GM12878 (cell line): Measurements from ENCODE around the gene SRSF2. TPM values are rescaled to one million over a fixed set of nuclear protein-coding genes. Genes with fewer than 3 reads are reported as not detected.

Experiments used
- ATAC-seq: fragments of 200-7000 bp; cut with Tn5 transposase; 3 replicates; pipeline ENCODE4 v1.9.1; 2020; ENCODE audit warnings: mild to moderate bottlenecking, moderate library complexity
- BruUV-seq: library from RNA; stranded (reverse); fragments of 400-500 nt; replicated peaks from 2 replicates; lab custom pipeline; 2021; lab: Mats Ljungman, UMichigan
- CTCF ChIA-PET: fragments of 300-600 bp; sonication (Branson Sonifier 250); formaldehyde crosslinking; extraction: SDS; loops from one replicate; lab custom pipeline; 2021; ENCODE audit warnings: inconsistent platforms; lab: Yijun Ruan, JAX
- POLR2A ChIA-PET: fragments of 350-600 bp; formaldehyde crosslinking; extraction: SDS; loops from one replicate; lab custom pipeline; 2021; ENCODE audit warnings: inconsistent platforms; lab: Charles Lee
- RAD21 ChIA-PET: fragments of 300-600 bp; sonication (Branson Sonifier 250); formaldehyde crosslinking; loops from one replicate; lab custom pipeline; 2023; ENCODE audit warnings: antibody characterized with exemption; ENCODE audit not compliant: unreplicated experiment; lab: Charles Lee
- SMC1A ChIA-PET: fragments of 300-600 bp; sonication (Branson Sonifier 250); formaldehyde crosslinking; loops from one replicate; lab custom pipeline; 2023; ENCODE audit not compliant: unreplicated experiment, uncharacterized antibody; lab: Charles Lee
- DNase-seq: peaks from one replicate; pipeline ENCODE4 v3.0.0-alpha.2; 2011; ENCODE audit warnings: low read depth, low spot score
- FAIRE-seq: peaks from 3 replicates; lab custom pipeline; 2011; peaks lifted over from hg19 to GRCh38; lab: Jason Lieb, UNC
- H2AFZ ChIP-seq: 2 replicates; pipeline ENCODE4 v1.6.0; 2011; ENCODE audit warnings: low read depth, low read length, control low read depth; ENCODE audit not compliant: control insufficient read depth
- H3K27ac ChIP-seq: 2 replicates; pipeline ENCODE4 v1.5.1; 2011; ENCODE audit warnings: control low read depth; ENCODE audit not compliant: control insufficient read depth, insufficient read depth
- H3K27me3 ChIP-seq, 2 experiments: replicated peaks in 1 of 2; 2 replicates each; pipeline versions ENCODE4 v1.6.0 to v1.6.1; 2011; ENCODE audit warnings: low read length in 1 of 2; ENCODE audit not compliant: control insufficient read depth in 2 of 2, insufficient read depth in 2 of 2
- H3K36me3 ChIP-seq, 2 experiments: 2 replicates each; pipeline ENCODE4 v1.5.1; 2011; ENCODE audit warnings: low read length in 1 of 2; ENCODE audit not compliant: control insufficient read depth in 2 of 2, insufficient read depth in 2 of 2
- H3K4me1 ChIP-seq: 2 replicates; pipeline ENCODE4 v1.6.1; 2011; ENCODE audit warnings: mild to moderate bottlenecking, low read length, moderate library complexity, mixed read lengths; ENCODE audit not compliant: control insufficient read depth, insufficient read depth
- H3K4me2 ChIP-seq: 2 replicates; pipeline ENCODE4 v1.6.0; 2011; ENCODE audit warnings: control low read depth; ENCODE audit not compliant: control insufficient read depth, insufficient read depth
- H3K4me3 ChIP-seq: fragments of 200-600 bp; sonication (generic); 2 replicates; pipeline ENCODE4 v1.5.1; 2016
- H3K79me2 ChIP-seq: 2 replicates; pipeline ENCODE4 v1.6.0; 2011; ENCODE audit warnings: low read length; ENCODE audit not compliant: control insufficient read depth, insufficient read depth
- H3K9ac ChIP-seq: 2 replicates; pipeline ENCODE4 v1.8.0; 2011; ENCODE audit warnings: low read length, control low read depth, mixed read lengths; ENCODE audit not compliant: control insufficient read depth, insufficient read depth
- H3K9me3 ChIP-seq: replicated peaks from 3 replicates; pipeline ENCODE4 v1.5.1; 2011; ENCODE audit warnings: mild to moderate bottlenecking, low read length; ENCODE audit not compliant: control insufficient read depth, insufficient read depth
- H4K20me1 ChIP-seq: 2 replicates; pipeline ENCODE4 v1.6.0; 2011; ENCODE audit not compliant: control insufficient read depth, insufficient read depth
- BCL11A ChIP-seq: IDR thresholded peaks from 2 replicates; pipeline ENCODE4 v1.6.1; 2011; ENCODE audit warnings: low read depth, low read length
- BHLHE40 ChIP-seq, 2 experiments: fragments of 450-650 bp in 1 of 2; IDR thresholded peaks; 2 replicates each; pipeline ENCODE4 v1.6.1; 2011 to 2017; ENCODE audit warnings: low read depth in 2 of 2, borderline replicate concordance in 1 of 2, improper control_type of control experiment in 1 of 2, low read length in 1 of 2, mild to moderate bottlenecking in 1 of 2
- BMI1 ChIP-seq: fragments of 450-650 bp; IDR thresholded peaks from 2 replicates; pipeline ENCODE4 v1.6.1; 2016; ENCODE audit warnings: mild to moderate bottlenecking, moderate library complexity, borderline replicate concordance
- CREB1 ChIP-seq: IDR thresholded peaks from 2 replicates; pipeline ENCODE4 v1.6.1; 2012; ENCODE audit warnings: low read depth, mild to moderate bottlenecking, inconsistent platforms
- CREM ChIP-seq: IDR thresholded peaks from 2 replicates; pipeline ENCODE4 v1.6.1; 2014; ENCODE audit warnings: antibody characterized with exemption, low read depth
- FOXM1 ChIP-seq: IDR thresholded peaks from 2 replicates; pipeline ENCODE4 v1.6.1; 2012; ENCODE audit warnings: low read depth, mild to moderate bottlenecking, inconsistent platforms, low read length, moderate library complexity
- HCFC1 ChIP-seq: fragments of 150-350 bp; IDR thresholded peaks from 2 replicates; pipeline ENCODE4 v1.6.1; 2014; ENCODE audit warnings: low read length
- IKZF1 ChIP-seq: fragments of 450-650 bp; conservative IDR thresholded peaks from 2 replicates; pipeline ENCODE4 v1.6.1; 2017; ENCODE audit warnings: antibody characterized with exemption, mild to moderate bottlenecking
- IKZF2 ChIP-seq, 2 experiments: fragments of 450-650 bp; IDR thresholded peaks; 2 replicates each; pipeline ENCODE4 v1.6.1; 2017; ENCODE audit warnings: mild to moderate bottlenecking in 2 of 2, moderate library complexity in 2 of 2
- MEF2A ChIP-seq: IDR thresholded peaks from 2 replicates; pipeline ENCODE4 v1.6.1; 2011; ENCODE audit warnings: low read depth, mild to moderate bottlenecking, low read length, moderate library complexity; ENCODE audit not compliant: insufficient read depth
- MTA2 ChIP-seq: fragments of 450-650 bp; IDR thresholded peaks from 2 replicates; pipeline ENCODE4 v1.6.1; 2016; ENCODE audit warnings: low read depth, mild to moderate bottlenecking, moderate library complexity
- MXI1 ChIP-seq: fragments of 150-350 bp; IDR thresholded peaks from 2 replicates; pipeline ENCODE4 v1.6.1; 2011; ENCODE audit warnings: low read depth, mild to moderate bottlenecking, inconsistent platforms, low read length, improper control_type of control experiment
- MYB ChIP-seq: fragments of 150-350 bp; IDR thresholded peaks from 2 replicates; pipeline ENCODE4 v1.6.1; 2014; ENCODE audit warnings: mild to moderate bottlenecking, low read depth, low read length, borderline replicate concordance
- NFIC ChIP-seq: IDR thresholded peaks from 2 replicates; pipeline ENCODE4 v1.6.1; 2012; ENCODE audit warnings: low read depth, mild to moderate bottlenecking, inconsistent platforms, low read length, moderate library complexity
- NR2F1 ChIP-seq: fragments of 450-650 bp; conservative IDR thresholded peaks from 2 replicates; pipeline ENCODE4 v1.6.1; 2017; ENCODE audit warnings: mild to moderate bottlenecking
- RELA ChIP-seq: fragments of 450-650 bp; IDR thresholded peaks from 2 replicates; pipeline ENCODE4 v1.8.0; 2014; ENCODE audit warnings: borderline replicate concordance; ENCODE audit not compliant: partially characterized antibody
- SMAD5 ChIP-seq: IDR thresholded peaks from 2 replicates; pipeline ENCODE4 v1.6.1; 2016; ENCODE audit warnings: antibody characterized with exemption, low read depth
- STAT3 ChIP-seq: IDR thresholded peaks from 2 replicates; pipeline ENCODE4 v1.6.1; 2011; ENCODE audit warnings: low read depth, low read length, improper control_type of control experiment
- TAF1 ChIP-seq: IDR thresholded peaks from 2 replicates; pipeline ENCODE4 v1.6.1; 2011; ENCODE audit warnings: mild to moderate bottlenecking, low read depth, low read length, borderline replicate concordance
- TCF12 ChIP-seq: IDR thresholded peaks from 2 replicates; pipeline ENCODE4 v1.6.1; 2011; ENCODE audit warnings: low read depth, mild to moderate bottlenecking, low read length
- TCF7 ChIP-seq: IDR thresholded peaks from 2 replicates; pipeline ENCODE4 v1.6.1; 2014; ENCODE audit warnings: antibody characterized with exemption, borderline replicate concordance
- ZNF384 ChIP-seq: IDR thresholded peaks from 2 replicates; pipeline ENCODE4 v1.6.1; 2012; ENCODE audit warnings: low read depth, mild to moderate bottlenecking, low read length, improper control_type of control experiment, borderline replicate concordance
- WGBS: methylation state at CpG from one replicate; pipeline ENCODE4 v1.1.6; 2016; ENCODE audit warnings: low lambda C conversion rate; ENCODE audit not compliant: insufficient replicate concordance, insufficient coverage; ENCODE audit errors: missing lambda C conversion rate; 5-methylcytosine and 5-hydroxymethylcytosine counted together
- in situ Hi-C: fragments of 300-500 bp; cut with MboI; formaldehyde crosslinking; loops from 9 replicates; pipeline ENCODE4 v1.14.3; 2018; ENCODE audit warnings: mixed read lengths
- intact Hi-C: fragments of 100-400 bp; cut with micrococcal nuclease; formaldehyde crosslinking; loops from one replicate; pipeline ENCODE4 v1.14.2; 2022; ENCODE audit not compliant: unreplicated experiment
- polyA plus RNA-seq, 11 experiments: library from polyadenylated mRNA; depleted of rRNA in 4 of 11; unstranded in 6 of 11; stranded (reverse) in 5 of 11; fragments of >200 nt; fragmentation: Nextera tagmentation in 4 of 11; fragmentation: Illumina TruSeq in 1 of 11; extraction: Ambion mirVana in 4 of 11; extraction: Trizol in 1 of 11; gene quantifications; 1 replicate in 1 of 11; 2 replicates in 10 of 11; pipeline versions ENCODE4 v1.2.1 to v1.2.3, GENCODE V29; 2011 to 2016; ENCODE audit warnings: inconsistent platforms in 2 of 11, missing spikeins in 2 of 11, low read depth in 1 of 11
- total RNA-seq, 4 experiments: library from RNA; depleted of rRNA in 3 of 4; stranded (reverse); fragments of >200 nt in 3 of 4; fragmentation: Illumina TruSeq in 1 of 4; extraction: Trizol in 1 of 4; gene quantifications; 2 replicates each; pipeline versions ENCODE4 v1.2.1 to v1.2.3, GENCODE V29; 2013 to 2021
- TF ChIP-seq, protein P1 (sequence below): IDR thresholded peaks from 2 replicates; pipeline ENCODE4 v1.6.1; 2011; ENCODE audit warnings: low read depth, low read length, improper control_type of control experiment, borderline replicate concordance
- TF ChIP-seq, protein P2 (sequence below): fragments of 450-650 bp; IDR thresholded peaks from 2 replicates; pipeline ENCODE4 v1.6.1; 2016; ENCODE audit warnings: mild to moderate bottlenecking

SRSF2 gene
- total and polyA plus RNA-seq, 10 of the 15 experiments (the other 5 are each of a cell fraction or from before 2014, with no cell fraction given), result 225 to 795 (median 410) TPM

DNA sequence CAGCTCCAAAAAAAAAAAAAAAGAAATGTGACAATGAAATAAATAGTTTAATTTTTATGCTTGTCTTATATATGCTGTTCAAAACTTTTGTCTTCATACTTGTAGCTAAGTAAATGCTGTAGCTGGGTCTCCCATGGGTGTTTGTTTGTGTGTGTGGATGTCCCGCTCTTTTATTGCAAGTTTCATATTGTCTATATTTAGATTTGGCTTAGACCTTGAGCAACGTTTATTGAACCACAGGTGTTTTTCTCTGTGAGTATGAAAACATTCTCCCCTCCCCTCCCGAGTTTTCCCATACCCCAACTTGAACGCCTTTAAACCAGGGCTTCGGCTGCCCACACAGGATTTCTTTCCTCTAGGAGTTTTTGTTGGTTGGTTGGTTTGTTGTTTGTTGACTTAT, 46.0 kb upstream of the SRSF2 start:
- BruUV-seq, result no TSS peak
- ChIA-PET POLR2A (interaction anchor here (1.0 kb wide), 1 partner anchor 55 kb away, joined by 3 read pairs; no protein-coding TSS in a partner anchor), CTCF (interaction anchor here (1.1 kb wide), 1 partner anchor 9 kb away, joined by 3 read pairs; no protein-coding TSS in a partner anchor), RAD21 (interaction anchor here (0.9 to 1.6 kb wide), 2 partner anchors 9 to 55 kb away, joined by 3 to 4 read pairs; no protein-coding TSS in a partner anchor), SMC1A (interaction anchor here (0.5 kb wide), 1 partner anchor 111 kb away, joined by 3 read pairs; no protein-coding TSS in a partner anchor)
- Histone ChIP-seq H4K20me1 (no peaks in the 10 kb centered on the region), H2AFZ (no peak overlapping the region; the same call in 1 of the 2 replicates), H3K9me3 (no peaks in the 10 kb centered on the region), H3K4me1 (peaks cover 10% of the 10 kb centered on the region), H3K36me3 (peaks cover under 1 to 6% of the 10 kb centered on the region in 2 experiments; a peak in 3 of 4 replicates), H3K4me2 (peak overlapping the region; percentile 38; the same call in 1 of the 2 replicates), H3K79me2 (no peaks in the 10 kb centered on the region), H3K9ac (no peak overlapping the region), H3K27me3 (no peaks in the 10 kb centered on the region), H3K27ac (peak overlapping the region; percentile 67), H3K4me3 (no peak overlapping the region)
- intact Hi-C loops, result no loop called here
- FAIRE-seq (no peak), ATAC-seq (peak; percentile 62), DNase-seq (peak; percentile 31)
- 60% methylated on average over 5 of the region's 5 CpGs for WGBS
- in situ Hi-C loops, result no loop called here
- TF ChIP-seq ZNF384 (no peak), FOXM1 (peak; percentile 50; the same call in 1 of the 2 replicates), TAF1 (no peak), BMI1 (no peak), HCFC1 (no peak), RELA (no peak), SMAD5 (no peak), NFIC (peak; percentile 36; the same call in 1 of the 2 replicates), TCF7 (no peak), TCF12 (0 out of 2 replicates have a peak, but pooled peaks have one; percentile 10), MEF2A (peak; percentile 81), STAT3 (no peak), MYB (0 out of 2 replicates have a peak, but pooled peaks have one; percentile 19), BHLHE40 (IDR thresholded peaks at IDR 0.05; ENCODE audit: borderline replicate concordance in 1 of 2, low read depth in 2 of 2, low read length in 1 of 2) (no peak), MXI1 (no peak), CREB1 (no peak), IKZF2 (IDR thresholded peaks at IDR 0.05) (peak; percentile 45 to 57; a peak in 3 of 4 replicates), CREM (0 out of 2 replicates have a peak, but pooled peaks have one; percentile 26), NR2F1 (0 out of 2 replicates have a peak, but pooled peaks have one; percentile 8), IKZF1 (0 out of 2 replicates have a peak, but pooled peaks have one; percentile 24), MTA2 (0 out of 2 replicates have a peak, but pooled peaks have one; percentile 35), BCL11A (no peak)
- TF ChIP-seq, protein P1, sequence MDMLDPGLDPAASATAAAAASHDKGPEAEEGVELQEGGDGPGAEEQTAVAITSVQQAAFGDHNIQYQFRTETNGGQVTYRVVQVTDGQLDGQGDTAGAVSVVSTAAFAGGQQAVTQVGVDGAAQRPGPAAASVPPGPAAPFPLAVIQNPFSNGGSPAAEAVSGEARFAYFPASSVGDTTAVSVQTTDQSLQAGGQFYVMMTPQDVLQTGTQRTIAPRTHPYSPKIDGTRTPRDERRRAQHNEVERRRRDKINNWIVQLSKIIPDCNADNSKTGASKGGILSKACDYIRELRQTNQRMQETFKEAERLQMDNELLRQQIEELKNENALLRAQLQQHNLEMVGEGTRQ, result no peak
- TF ChIP-seq, protein P2, sequence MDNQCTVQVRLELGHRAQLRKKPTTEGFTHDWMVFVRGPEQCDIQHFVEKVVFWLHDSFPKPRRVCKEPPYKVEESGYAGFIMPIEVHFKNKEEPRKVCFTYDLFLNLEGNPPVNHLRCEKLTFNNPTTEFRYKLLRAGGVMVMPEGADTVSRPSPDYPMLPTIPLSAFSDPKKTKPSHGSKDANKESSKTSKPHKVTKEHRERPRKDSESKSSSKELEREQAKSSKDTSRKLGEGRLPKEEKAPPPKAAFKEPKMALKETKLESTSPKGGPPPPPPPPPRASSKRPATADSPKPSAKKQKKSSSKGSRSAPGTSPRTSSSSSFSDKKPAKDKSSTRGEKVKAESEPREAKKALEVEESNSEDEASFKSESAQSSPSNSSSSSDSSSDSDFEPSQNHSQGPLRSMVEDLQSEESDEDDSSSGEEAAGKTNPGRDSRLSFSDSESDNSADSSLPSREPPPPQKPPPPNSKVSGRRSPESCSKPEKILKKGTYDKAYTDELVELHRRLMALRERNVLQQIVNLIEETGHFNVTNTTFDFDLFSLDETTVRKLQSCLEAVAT, result no peak
